A549 (cell line): ENCODE data around the gene FZD1.

ENCODE experiments used
- CTCF ChIP-seq: fragments of >200 bp; sonication (Bioruptor Twin); formaldehyde crosslinking; IDR thresholded peaks from 3 replicates; pipeline ENCODE4 v1.5.1; 2016
- EP300 ChIP-seq, 2 experiments: fragments of >200 bp; sonication (Bioruptor Twin); formaldehyde crosslinking; IDR thresholded peaks; 2 replicates in 1 of 2; 3 replicates in 1 of 2; pipeline ENCODE4 v1.6.1; 2016 to 2017
- HOXA7 ChIP-seq: fragments of 250-450 bp; sonication (Bioruptor Pico); IDR thresholded peaks from 2 replicates; pipeline ENCODE4 v1.5.0; 2020; ENCODE audit warnings: mild to moderate bottlenecking, moderate library complexity
- POLR2A ChIP-seq: IDR thresholded peaks from 2 replicates; pipeline ENCODE4 v1.6.1; 2012; ENCODE audit warnings: mild to moderate bottlenecking, low read length
- POLR2AphosphoS2 ChIP-seq: conservative IDR thresholded peaks from 2 replicates; pipeline ENCODE4 v1.6.1; 2012; ENCODE audit warnings: low read length, improper control_type of control experiment, inconsistent platforms
- RNF2 ChIP-seq: fragments of 200-600 bp; sonication (generic); IDR thresholded peaks from 2 replicates; pipeline ENCODE4 v1.6.1; 2016; ENCODE audit warnings: low read depth, mild to moderate bottlenecking, antibody characterized with exemption, moderate library complexity, borderline replicate concordance
- SMC3 ChIP-seq: fragments of >200 bp; sonication (Bioruptor Twin); formaldehyde crosslinking; IDR thresholded peaks from 3 replicates; pipeline ENCODE4 v1.6.1; 2018; ENCODE audit warnings: inconsistent platforms
- ZC3H11A ChIP-seq: fragments of 450-650 bp; IDR thresholded peaks from 2 replicates; pipeline ENCODE4 v1.6.1; 2014; ENCODE audit warnings: antibody characterized with exemption, mild to moderate bottlenecking
- ZFP36 ChIP-seq: fragments of 450-650 bp; IDR thresholded peaks from 2 replicates; pipeline ENCODE4 v1.6.1; 2014; ENCODE audit warnings: borderline replicate concordance; ENCODE audit not compliant: partially characterized antibody
- ZNF302 ChIP-seq: fragments of 250-450 bp; sonication (Bioruptor Pico); IDR thresholded peaks from 2 replicates; pipeline ENCODE4 v1.9.0; 2021; ENCODE audit warnings: inconsistent platforms, mild to moderate bottlenecking, moderate library complexity
- TF ChIP-seq, protein P1 (sequence below): IDR thresholded peaks from 2 replicates; pipeline ENCODE4 v1.6.1; 2012; ENCODE audit warnings: low read depth, borderline replicate concordance

GRCh38 chr7:91313113-91313512 is 48.9 kb downstream of the FZD1 start:
- TF ChIP-seq ZC3H11A (no peak), ZNF302 (CRISPR knock-in tag) (no peak), CTCF (no peak), ZFP36 (no peak), HOXA7 (CRISPR knock-in tag) (no peak), EP300 (IDR thresholded peaks at IDR 0.05) (no peak), RNF2 (no peak), SMC3 (no peak), POLR2AphosphoS2 (no peak), POLR2A (no peak)
- TF ChIP-seq, protein P1, sequence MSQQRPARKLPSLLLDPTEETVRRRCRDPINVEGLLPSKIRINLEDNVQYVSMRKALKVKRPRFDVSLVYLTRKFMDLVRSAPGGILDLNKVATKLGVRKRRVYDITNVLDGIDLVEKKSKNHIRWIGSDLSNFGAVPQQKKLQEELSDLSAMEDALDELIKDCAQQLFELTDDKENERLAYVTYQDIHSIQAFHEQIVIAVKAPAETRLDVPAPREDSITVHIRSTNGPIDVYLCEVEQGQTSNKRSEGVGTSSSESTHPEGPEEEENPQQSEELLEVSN, result no peak
